Raji (cell line): ENCODE results near the gene NOBOX.
"Not testable (repeated sequence)": the region's sequence is repeated elsewhere in the genome, so short reads cannot be mapped to it uniquely, and the experiment has no call there.

ENCODE experiments used
- POLR2A ChIP-seq: IDR thresholded peaks from 2 replicates; pipeline ENCODE4 v1.6.1; 2011; ENCODE audit warnings: low read depth, low read length, control low read depth; ENCODE audit not compliant: insufficient read depth

The NOBOX gene

DNA sequence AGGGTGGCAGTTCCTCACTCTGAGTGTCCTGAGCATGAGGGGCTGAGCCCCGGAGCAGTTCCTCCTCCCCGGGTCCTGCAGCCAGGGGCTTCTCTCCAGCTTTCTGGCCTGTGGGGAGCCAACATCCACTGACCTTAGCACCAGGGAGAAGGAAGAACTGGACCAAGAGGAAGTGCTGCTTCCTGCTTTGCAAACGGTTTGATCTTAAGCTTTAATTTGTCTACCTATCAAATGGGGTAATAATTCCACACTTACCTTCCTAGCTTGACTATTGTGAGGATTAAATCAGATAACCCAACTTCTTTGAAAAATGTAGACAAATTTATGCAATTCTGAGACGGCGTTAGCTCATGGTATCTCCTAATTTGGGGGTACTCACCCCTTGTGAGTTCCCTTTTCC is 2.0 kb downstream of the NOBOX start:
- TF ChIP-seq POLR2A, result no peak

DNA sequence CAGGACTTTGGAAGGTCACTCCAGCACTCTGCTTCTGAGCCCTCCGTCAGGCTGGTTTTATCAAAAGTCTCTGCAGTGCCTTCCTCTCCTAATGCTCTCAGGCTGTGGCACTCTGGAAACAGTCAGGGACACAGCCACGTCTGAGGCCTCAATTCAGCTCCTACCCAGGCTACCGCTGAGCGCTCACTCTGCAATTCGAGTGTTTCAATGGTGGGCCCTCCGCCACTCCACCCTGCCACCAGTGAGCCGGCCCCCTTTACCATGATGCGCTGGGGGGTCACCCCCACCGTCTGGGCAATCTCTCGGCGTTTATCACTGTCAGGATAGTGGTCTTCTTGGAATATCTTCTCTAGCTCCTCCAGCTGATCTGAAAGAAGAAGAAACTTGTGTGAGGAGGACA is 3.5 kb downstream of the NOBOX start:
- no peak for TF ChIP-seq POLR2A

GRCh38 chr7:144398911-144399310 is 4.6 kb downstream of the NOBOX start:
- TF ChIP-seq POLR2A, result no peak

- TF ChIP-seq POLR2A, result no peak
Measured at GRCh38 chr7:144398291-144398690, 5.2 kb downstream of the NOBOX start.

- no peak for TF ChIP-seq POLR2A
Measured at GRCh38 chr7:144397086-144397485, 6.4 kb downstream of the NOBOX start.

GRCh38 chr7:144391823-144392255 is 11.7 kb downstream of the NOBOX start:
- TF ChIP-seq POLR2A, result no peak

DNA sequence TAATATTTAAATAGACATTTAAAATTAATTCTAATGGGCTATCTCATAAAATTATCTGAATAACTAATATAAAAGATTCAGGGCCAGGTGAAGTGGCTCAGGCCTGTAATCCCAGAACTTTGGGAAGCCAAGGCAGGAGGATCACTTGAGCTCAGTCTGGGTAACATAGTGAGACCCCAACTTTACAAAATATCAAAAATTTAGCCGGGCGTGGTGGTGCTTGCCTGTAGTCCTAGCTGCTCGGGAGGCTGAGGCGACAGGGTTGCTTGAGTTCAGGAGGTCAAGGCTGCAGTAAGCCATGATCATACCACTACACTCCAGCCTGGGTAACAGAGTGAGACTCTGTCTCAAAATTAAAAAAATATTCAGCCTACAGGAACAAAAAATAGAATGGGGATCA is 12.5 kb downstream of the NOBOX start:
- no peak for TF ChIP-seq POLR2A

- TF ChIP-seq POLR2A, result no peak
Measured at GRCh38 chr7:144390481-144390880, 13.0 kb downstream of the NOBOX start.

- no peak for TF ChIP-seq POLR2A
Measured at GRCh38 chr7:144388950-144389349, 14.5 kb downstream of the NOBOX start.

DNA sequence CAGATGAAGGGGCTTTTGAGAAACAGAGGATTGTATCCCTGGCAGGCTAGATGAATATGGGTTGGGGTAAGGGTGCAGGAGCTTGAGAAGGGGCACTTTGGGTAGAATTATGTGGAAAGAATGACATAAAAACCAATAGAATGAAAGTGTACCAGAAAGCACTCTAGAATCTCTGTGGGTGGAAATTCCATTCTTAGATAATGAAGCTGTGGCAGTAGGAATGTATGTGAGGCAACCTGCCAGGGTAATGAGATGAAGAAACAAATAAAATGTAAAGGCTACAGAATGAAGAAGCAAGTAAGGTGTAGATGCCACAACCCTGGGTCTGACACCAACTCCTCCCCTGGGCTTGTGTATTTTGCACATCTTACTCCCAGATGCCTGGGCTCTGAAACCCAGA is 16.8 kb downstream of the NOBOX start:
- TF ChIP-seq POLR2A, result no peak

- TF ChIP-seq POLR2A, result no peak
Measured at GRCh38 chr7:144384555-144385245, 18.8 kb downstream of the NOBOX start.

- TF ChIP-seq POLR2A, result no peak
Measured at GRCh38 chr7:144384071-144384470, 19.4 kb downstream of the NOBOX start.

DNA sequence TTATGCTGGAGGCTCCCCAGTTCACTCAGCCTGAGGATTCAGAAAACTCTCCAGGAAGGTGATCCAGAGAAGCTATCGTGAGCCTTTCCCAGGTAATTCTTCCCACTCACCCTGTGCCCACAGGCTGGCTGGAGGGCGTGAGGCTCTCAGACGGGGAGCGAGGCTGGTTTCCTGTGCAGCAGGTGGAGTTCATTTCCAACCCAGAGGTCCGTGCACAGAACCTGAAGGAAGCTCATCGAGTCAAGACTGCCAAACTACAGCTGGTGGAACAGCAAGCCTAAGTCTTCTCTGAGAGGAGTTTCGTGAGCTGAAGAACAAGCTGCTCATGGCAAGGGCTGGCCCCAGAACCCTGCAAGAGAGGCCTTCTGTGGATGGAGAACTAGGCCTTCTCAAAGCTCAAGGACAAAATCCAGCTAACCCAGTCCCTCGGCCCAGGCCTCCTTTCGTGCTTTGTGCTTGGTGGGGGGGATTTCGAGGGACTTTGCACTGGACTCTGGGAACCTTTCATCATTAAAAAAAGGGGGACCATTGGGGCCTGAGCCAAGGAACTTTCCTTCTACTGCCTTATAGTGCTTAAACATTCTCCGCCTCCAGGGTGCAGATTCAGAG is 23.6 kb downstream of the NOBOX start:
- TF ChIP-seq POLR2A, result no peak

- no peak for TF ChIP-seq POLR2A
Measured at GRCh38 chr7:144378651-144379050, 24.8 kb downstream of the NOBOX start.

GRCh38 chr7:144355176-144355822 is 48.2 kb downstream of the NOBOX start, which contains the start of gene ARHGEF5:
Gene ARHGEF5 (plus strand): TSS chr7:144355402. CDS start chr7:144362670, 7,268 bp downstream.
- not testable (repeated sequence) for TF ChIP-seq POLR2A
